SW 1271 (cell line): ENCODE results near the gene PSMA3.
"Not testable (repeated sequence)": the region's sequence is repeated elsewhere in the genome, so short reads cannot be mapped to it uniquely, and the experiment has no call there.

Source experiments
- DNase-seq, 2 experiments: peaks; one replicate each; lab custom pipeline; 2025; lab: John Stamatoyannopoulos, UW

The PSMA3 gene

GRCh38 chr14:58244556-58245387 lies at the start of gene PSMA3:
Gene PSMA3, plus strand, starts transcription at chr14:58244843. Its CDS starts 78 bp downstream, at chr14:58244921.
- DNase-seq: peak; percentile 92 to 98

- DNase-seq: no peak
Measured at GRCh38 chr14:58196198-58196597, 48.4 kb upstream of the PSMA3 start.

GRCh38 chr14:58198086-58198485 lies 46.6 kb upstream of the PSMA3 start:
- no peak for DNase-seq

- DNase-seq: peak; percentile 57 to 81
Measured at GRCh38 chr14:58199726-58200479, 44.7 kb upstream of the PSMA3 start, which contains the start of gene ACTR10. Gene ACTR10, plus strand, starts transcription at chr14:58200149. Its CDS starts 69 bp downstream, at chr14:58200218.

GRCh38 chr14:58200480-58200841 lies 44.2 kb upstream of the PSMA3 start:
- no peak for DNase-seq

GRCh38 chr14:58200846-58201245 lies 43.8 kb upstream of the PSMA3 start:
- no peak for DNase-seq

- no peak for DNase-seq
Measured at GRCh38 chr14:58213176-58213575, 31.5 kb upstream of the PSMA3 start.

- no peak for DNase-seq
Measured at GRCh38 chr14:58215191-58215914, 29.3 kb upstream of the PSMA3 start.

GRCh38 chr14:58216544-58216943 lies 28.1 kb upstream of the PSMA3 start:
- DNase-seq: no peak

- no peak for DNase-seq
Measured at GRCh38 chr14:58227096-58227819, 17.4 kb upstream of the PSMA3 start.

GRCh38 chr14:58238252-58239243 lies 6.1 kb upstream of the PSMA3 start:
- no peak for DNase-seq

- DNase-seq: peak; percentile 41 to 58
Measured at GRCh38 chr14:58239244-58240195, 5.1 kb upstream of the PSMA3 start.

GRCh38 chr14:58243790-58244555 lies 670 bp upstream of the PSMA3 start:
- peak in 1 of 2 experiments; percentile 69 for DNase-seq

- DNase-seq: no peak
Measured at GRCh38 chr14:58245562-58245961, 919 bp downstream of the PSMA3 start.

GRCh38 chr14:58249611-58250010 lies 5.0 kb downstream of the PSMA3 start:
- DNase-seq: no peak

GRCh38 chr14:58258156-58258555 lies 13.5 kb downstream of the PSMA3 start:
- DNase-seq: no peak

- not testable (repeated sequence) for DNase-seq
Measured at GRCh38 chr14:58262005-58262404, 17.4 kb downstream of the PSMA3 start.

GRCh38 chr14:58265401-58265800 lies 20.8 kb downstream of the PSMA3 start:
- no peak for DNase-seq

- DNase-seq: no peak
Measured at GRCh38 chr14:58270628-58271027, 26.0 kb downstream of the PSMA3 start.
